Subcutaneous abdominal adipose tissue (tissue), 5 donors: ENCODE data around the gene JAGN1.

Experiments used
- H3K27ac ChIP-seq: one replicate; pipeline ENCODE4 v1.7.0; 2013; ENCODE audit warnings: low read depth, mild to moderate bottlenecking, inconsistent platforms, low read length, moderate library complexity
- H3K27me3 ChIP-seq, 5 donors: one replicate each; pipeline ENCODE4 v1.7.0; 2013; ENCODE audit warnings: low read length in 5 of 5, inconsistent platforms in 1 of 5; ENCODE audit not compliant: control insufficient read depth in 5 of 5, insufficient read depth in 4 of 5
- H3K36me3 ChIP-seq, 5 donors: one replicate each; pipeline ENCODE4 v1.7.0; 2013; ENCODE audit warnings: low read length in 5 of 5; ENCODE audit not compliant: control insufficient read depth in 5 of 5, insufficient read depth in 5 of 5
- H3K4me1 ChIP-seq, 5 donors: one replicate each; pipeline ENCODE4 v1.7.0; 2013; ENCODE audit warnings: low read length in 5 of 5, mild to moderate bottlenecking in 3 of 5, moderate library complexity in 1 of 5; ENCODE audit not compliant: control insufficient read depth in 5 of 5, insufficient read depth in 5 of 5
- H3K4me3 ChIP-seq, 5 donors: one replicate each; pipeline ENCODE4 v1.7.0; 2013; ENCODE audit warnings: low read length in 5 of 5, low read depth in 1 of 5
- H3K9ac ChIP-seq, 5 donors: one replicate each; pipeline ENCODE4 v1.7.0; 2013; ENCODE audit warnings: low read length in 5 of 5, mild to moderate bottlenecking in 4 of 5, moderate library complexity in 3 of 5
- H3K9me3 ChIP-seq, 5 donors: one replicate each; pipeline ENCODE4 v1.7.0; 2013; ENCODE audit warnings: low read length in 5 of 5; ENCODE audit not compliant: control insufficient read depth in 5 of 5
- donor health status: healthy.
- donor health status: healthy.
- donor health status: healthy.
- donor health status: healthy.
- donor health status: healthy.

JAGN1 gene

DNA sequence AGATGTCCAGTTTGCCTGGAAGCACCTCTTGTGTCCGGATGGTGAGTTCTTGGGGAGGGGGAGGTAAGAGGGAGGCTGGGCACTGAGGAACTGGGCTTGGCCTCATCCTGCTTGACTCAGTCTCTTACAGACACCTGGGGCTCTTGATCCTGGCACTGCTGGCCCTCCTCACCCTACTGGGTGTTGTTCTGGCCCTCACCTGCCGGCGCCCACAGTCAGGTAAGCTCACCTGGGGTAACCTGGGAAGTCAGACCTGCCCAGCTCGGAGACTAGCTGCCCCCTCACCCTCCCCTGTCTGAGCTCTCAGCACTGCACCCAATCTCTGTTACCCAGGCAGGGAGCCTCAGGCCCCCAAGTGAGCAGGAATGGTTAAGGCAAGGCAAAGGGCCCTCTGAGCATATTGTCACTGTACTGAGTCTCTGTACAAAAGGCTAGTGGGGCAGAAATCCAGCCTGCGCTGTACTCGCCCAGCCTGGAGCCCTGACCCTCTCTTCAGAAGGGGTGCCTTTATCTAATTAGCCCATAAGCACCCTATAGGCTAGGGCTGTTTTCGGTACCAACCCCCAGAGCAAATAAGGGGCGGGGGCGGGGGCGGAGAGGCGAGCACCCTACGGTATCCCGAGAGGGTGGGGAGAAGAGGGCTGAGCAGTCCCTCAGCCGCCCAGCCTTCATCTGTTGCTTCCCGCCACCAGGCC lies 24.3 kb downstream of the JAGN1 start:
- H3K4me1 ChIP-seq: peaks cover 12 to 48% (median 43%) of the 10 kb centered on the region in 5 donors
- H3K9me3 ChIP-seq: no peaks in the 10 kb centered on the region
- peak overlapping the region; percentile 63 to 76 (median 69) for H3K4me3 ChIP-seq
- no peaks in the 10 kb centered on the region for H3K27me3 ChIP-seq
- peak overlapping the region; percentile 95 for H3K27ac ChIP-seq
- H3K36me3 ChIP-seq: peaks cover 0 to 19% (median 3%) of the 10 kb centered on the region in 5 donors
- H3K9ac ChIP-seq: peak overlapping the region in 4 of 5 donors; percentile 56 to 68 (median 62)

DNA sequence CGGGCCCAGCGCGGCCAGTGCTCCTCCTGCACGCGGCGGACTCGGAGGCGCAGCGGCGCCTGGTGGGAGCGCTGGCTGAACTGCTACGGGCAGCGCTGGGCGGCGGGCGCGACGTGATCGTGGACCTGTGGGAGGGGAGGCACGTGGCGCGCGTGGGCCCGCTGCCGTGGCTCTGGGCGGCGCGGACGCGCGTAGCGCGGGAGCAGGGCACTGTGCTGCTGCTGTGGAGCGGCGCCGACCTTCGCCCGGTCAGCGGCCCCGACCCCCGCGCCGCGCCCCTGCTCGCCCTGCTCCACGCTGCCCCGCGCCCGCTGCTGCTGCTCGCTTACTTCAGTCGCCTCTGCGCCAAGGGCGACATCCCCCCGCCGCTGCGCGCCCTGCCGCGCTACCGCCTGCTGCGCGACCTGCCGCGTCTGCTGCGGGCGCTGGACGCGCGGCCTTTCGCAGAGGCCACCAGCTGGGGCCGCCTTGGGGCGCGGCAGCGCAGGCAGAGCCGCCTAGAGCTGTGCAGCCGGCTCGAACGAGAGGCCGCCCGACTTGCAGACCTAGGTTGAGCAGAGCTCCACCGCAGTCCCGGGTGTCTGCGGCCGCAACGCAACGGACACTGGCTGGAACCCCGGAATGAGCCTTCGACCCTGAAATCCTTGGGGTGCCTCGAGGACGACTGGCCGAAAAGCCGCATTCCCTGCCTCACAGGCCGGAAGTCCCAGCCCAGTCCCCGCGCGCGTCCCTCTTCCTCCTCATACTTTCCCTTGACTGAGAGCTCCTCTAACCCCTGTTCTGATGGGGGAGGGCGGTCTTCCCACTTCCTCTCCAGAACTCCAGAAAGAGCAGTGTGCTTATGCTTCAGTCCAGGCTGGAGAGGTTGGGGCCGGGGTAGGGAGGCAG lies 25.1 kb downstream of the JAGN1 start:
- H3K9ac ChIP-seq: peak overlapping the region; percentile 48 to 73 (median 62)
- peak overlapping the region; percentile 63 to 76 (median 69) for H3K4me3 ChIP-seq
- H3K27me3 ChIP-seq: no peaks in the 10 kb centered on the region
- peaks cover 12 to 48% (median 43%) of the 10 kb centered on the region in 5 donors for H3K4me1 ChIP-seq
- H3K36me3 ChIP-seq: peaks cover 0 to 25% (median 7%) of the 10 kb centered on the region in 5 donors
- H3K27ac ChIP-seq: peak overlapping the region; percentile 95
- no peaks in the 10 kb centered on the region for H3K9me3 ChIP-seq

DNA sequence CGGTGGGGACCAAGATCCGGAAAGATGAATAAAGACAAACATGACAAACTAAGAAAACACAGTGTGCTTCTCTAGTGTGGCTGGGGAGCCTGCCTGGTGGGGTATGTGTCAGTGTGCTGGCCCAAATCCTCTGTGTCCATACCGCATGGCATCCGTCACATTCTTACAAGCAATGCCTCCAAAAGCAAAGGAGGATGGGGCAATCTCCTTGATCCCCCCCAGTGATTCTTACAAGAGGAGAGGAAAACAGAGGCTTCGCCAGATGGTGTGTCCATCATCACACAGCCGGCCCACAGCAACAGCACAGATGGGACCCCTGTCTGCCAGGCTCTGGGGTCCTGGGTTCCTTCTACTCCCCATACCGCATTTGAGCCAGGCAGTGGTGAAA lies 25.9 kb downstream of the JAGN1 start:
- H3K9me3 ChIP-seq: no peaks in the 10 kb centered on the region
- peaks cover 12 to 48% (median 43%) of the 10 kb centered on the region in 5 donors for H3K4me1 ChIP-seq
- peaks cover 0 to 19% (median 5%) of the 10 kb centered on the region in 5 donors for H3K36me3 ChIP-seq
- H3K27ac ChIP-seq: peak overlapping the region; percentile 95
- peak overlapping the region; percentile 67 to 82 (median 76) for H3K4me3 ChIP-seq
- H3K9ac ChIP-seq: peak overlapping the region; percentile 51 to 85 (median 71)
- H3K27me3 ChIP-seq: no peaks in the 10 kb centered on the region

DNA sequence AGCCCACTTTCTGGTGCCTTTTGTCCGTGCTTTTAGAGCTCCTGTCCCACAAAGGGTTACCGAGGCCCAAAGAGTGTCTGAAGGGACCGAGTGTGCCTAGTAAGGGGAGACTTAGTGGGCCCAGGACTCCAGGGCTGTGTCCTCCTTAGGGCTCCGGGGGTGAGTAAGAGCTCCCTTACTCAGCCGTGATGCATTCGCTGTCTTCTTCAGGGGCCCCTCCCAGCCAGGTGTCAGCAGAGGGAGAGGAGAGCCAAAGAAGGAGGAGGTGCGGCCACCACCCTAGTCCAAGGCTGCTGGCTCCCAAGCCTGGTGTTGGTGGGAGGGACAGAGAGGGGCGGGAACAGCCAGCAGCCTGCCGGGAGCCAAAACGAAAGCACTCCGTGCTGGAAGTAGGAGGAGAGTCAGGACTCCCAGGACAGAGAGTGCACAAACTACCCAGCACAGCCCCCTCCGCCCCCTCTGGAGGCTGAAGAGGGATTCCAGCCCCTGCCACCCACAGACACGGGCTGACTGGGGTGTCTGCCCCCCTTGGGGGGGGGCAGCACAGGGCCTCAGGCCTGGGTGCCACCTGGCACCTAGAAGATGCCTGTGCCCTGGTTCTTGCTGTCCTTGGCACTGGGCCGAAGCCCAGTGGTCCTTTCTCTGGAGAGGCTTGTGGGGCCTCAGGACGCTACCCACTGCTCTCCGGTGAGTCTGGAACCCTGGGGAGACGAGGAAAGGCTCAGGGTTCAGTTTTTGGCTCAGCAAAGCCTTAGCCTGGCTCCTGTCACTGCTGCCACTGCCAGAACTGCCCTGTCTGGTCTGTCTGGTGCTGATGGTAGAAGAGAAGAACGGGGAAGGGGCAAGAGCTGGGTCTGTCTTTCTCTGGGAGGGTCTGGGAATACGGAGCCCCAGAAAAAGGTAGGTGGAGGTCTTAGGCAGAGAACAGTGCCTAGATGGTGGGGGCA lies 26.6 kb downstream of the JAGN1 start, which contains the start of gene IL17RC:
Gene IL17RC, plus strand, starts transcription at position 365 of the 947 bp plus-strand sequence. Its CDS starts 218 bp downstream, at position 583.
- no peaks in the 10 kb centered on the region for H3K9me3 ChIP-seq
- peaks cover 0 to 15% (median 5%) of the 10 kb centered on the region in 5 donors for H3K36me3 ChIP-seq
- H3K27ac ChIP-seq: peak within 1 kb of the TSS; percentile 95
- no peaks in the 10 kb centered on the region for H3K27me3 ChIP-seq
- peak within 1 kb of the TSS; percentile 67 to 82 (median 76) for H3K4me3 ChIP-seq
- peak within 1 kb of the TSS; percentile 66 to 85 (median 81) for H3K9ac ChIP-seq
- peaks cover 12 to 48% (median 43%) of the 10 kb centered on the region in 5 donors for H3K4me1 ChIP-seq

DNA sequence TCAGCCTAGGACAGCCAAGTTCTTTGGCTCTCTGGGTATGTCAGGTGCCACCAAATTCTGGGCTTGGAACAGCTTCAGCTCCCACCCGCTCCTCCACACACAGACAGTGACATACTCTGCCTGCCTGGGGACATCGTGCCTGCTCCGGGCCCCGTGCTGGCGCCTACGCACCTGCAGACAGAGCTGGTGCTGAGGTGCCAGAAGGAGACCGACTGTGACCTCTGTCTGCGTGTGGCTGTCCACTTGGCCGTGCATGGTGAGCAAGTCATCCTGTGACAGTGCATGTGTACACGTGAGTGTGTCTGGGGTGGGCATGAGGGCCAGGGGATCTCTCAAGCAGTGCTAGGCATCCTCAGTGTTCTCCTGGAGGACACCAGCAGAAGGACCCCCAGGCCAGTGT lies 27.4 kb downstream of the JAGN1 start:
- H3K27ac ChIP-seq: peak overlapping the region; percentile 95
- no peaks in the 10 kb centered on the region for H3K27me3 ChIP-seq
- H3K4me1 ChIP-seq: peaks cover 12 to 48% (median 43%) of the 10 kb centered on the region in 5 donors
- H3K9ac ChIP-seq: peak overlapping the region in 4 of 5 donors; percentile 62 to 85 (median 81)
- H3K4me3 ChIP-seq: peak overlapping the region in 2 of 5 donors; percentile 77 to 82
- no peaks in the 10 kb centered on the region for H3K9me3 ChIP-seq
- H3K36me3 ChIP-seq: peaks cover 0 to 10% (median 5%) of the 10 kb centered on the region in 5 donors

DNA sequence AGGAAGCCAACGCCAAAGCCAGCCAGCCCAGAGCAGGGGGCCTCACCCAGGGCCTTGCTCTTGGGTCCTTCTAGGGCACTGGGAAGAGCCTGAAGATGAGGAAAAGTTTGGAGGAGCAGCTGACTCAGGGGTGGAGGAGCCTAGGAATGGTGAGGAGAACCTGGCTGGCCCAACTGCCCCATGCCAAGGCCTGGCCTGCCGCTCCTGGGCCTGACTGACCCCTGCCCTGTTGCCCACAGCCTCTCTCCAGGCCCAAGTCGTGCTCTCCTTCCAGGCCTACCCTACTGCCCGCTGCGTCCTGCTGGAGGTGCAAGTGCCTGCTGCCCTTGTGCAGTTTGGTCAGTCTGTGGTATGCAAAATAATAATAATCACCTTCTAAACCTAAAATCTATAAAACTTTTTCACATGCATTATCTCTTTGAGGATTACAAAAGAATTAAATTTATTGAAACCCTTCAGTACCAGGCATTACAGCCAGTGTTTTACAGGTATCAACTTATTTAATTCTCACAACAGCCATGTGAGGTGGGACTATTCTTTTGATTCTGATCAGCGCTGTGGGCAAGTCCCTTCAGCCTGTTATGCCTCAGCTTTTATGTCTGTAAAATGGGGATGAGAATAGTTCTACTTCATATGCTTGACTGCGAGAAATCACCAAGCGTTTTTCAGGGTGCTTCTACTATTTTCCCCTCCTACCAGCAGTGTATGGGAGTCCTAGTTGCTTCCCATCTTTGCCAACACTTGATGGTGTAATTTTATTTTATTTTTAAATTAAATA lies 28.0 kb downstream of the JAGN1 start:
- Histone ChIP-seq H3K4me1 (peaks cover 12 to 46% (median 43%) of the 10 kb centered on the region in 5 donors), H3K4me3 (no peak overlapping the region), H3K9ac (peak overlapping the region in 1 of 5 donors; percentile 85), H3K9me3 (no peaks in the 10 kb centered on the region), H3K27me3 (no peaks in the 10 kb centered on the region), H3K36me3 (peaks cover 0 to 11% (median 6%) of the 10 kb centered on the region in 5 donors), H3K27ac (no peak overlapping the region)

DNA sequence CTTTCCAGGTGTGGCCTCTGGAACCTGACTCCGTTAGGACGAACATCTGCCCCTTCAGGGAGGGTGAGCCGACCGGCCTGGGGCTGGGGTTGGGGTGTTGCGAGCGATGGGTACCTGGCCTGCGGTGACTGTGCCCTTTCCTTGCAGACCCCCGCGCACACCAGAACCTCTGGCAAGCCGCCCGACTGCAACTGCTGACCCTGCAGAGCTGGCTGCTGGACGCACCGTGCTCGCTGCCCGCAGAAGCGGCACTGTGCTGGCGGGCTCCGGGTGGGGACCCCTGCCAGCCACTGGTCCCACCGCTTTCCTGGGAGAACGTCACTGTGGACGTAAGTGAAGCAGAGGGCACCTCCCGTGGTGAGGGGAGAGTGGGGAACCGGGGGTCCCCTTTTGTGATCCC lies 37.7 kb downstream of the JAGN1 start:
- H3K4me3 ChIP-seq: no peak overlapping the region
- peaks cover 2 to 43% (median 21%) of the 10 kb centered on the region in 5 donors for H3K36me3 ChIP-seq
- H3K27ac ChIP-seq: no peak overlapping the region
- peaks cover 0 to 14% (median 9%) of the 10 kb centered on the region in 5 donors for H3K4me1 ChIP-seq
- no peaks in the 10 kb centered on the region for H3K27me3 ChIP-seq
- H3K9me3 ChIP-seq: no peaks in the 10 kb centered on the region
- H3K9ac ChIP-seq: no peak overlapping the region

DNA sequence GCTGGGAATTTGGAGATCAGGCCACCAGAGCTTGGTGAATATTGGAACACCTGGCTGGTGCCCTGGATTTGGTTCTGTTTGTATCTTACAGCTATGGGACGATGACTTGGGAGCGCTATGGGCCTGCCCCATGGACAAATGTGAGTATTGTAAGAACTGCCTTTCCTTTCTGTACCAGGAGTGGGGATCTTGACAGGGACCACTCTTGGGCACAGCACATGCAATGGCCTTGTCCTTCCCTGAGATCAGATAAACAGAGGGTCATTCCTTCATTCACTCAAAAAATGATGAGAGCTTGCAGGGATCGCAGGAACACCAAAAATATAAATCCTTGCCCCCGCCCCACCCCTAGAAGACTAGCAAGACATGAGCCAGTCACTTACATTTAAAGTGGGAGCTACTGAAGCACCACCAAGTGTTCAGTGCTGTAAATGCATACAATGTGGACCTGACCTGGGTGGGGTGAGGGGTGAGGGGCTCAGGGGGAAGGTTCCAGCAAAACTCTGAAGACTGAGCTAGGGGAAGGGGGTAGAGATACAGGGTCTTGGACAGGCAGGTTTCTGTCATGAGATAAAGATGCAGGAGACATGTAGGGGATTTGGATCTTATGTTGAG lies 40.5 kb downstream of the JAGN1 start:
- no peak overlapping the region for H3K9ac ChIP-seq
- H3K27me3 ChIP-seq: no peaks in the 10 kb centered on the region
- no peaks in the 10 kb centered on the region for H3K9me3 ChIP-seq
- peaks cover 2 to 29% (median 14%) of the 10 kb centered on the region in 5 donors for H3K36me3 ChIP-seq
- no peak overlapping the region for H3K27ac ChIP-seq
- no peak overlapping the region for H3K4me3 ChIP-seq
- peaks cover 5 to 32% (median 30%) of the 10 kb centered on the region in 5 donors for H3K4me1 ChIP-seq
